ENCODE data around the gene RASL12. TPM values are rescaled to one million over a fixed set of nuclear protein-coding genes. Genes with fewer than 3 reads are reported as not detected.

The RASL12 gene
- total and polyA plus RNA-seq, 7 donors, result 1.8 to 102 (median 29.1) TPM

DNA sequence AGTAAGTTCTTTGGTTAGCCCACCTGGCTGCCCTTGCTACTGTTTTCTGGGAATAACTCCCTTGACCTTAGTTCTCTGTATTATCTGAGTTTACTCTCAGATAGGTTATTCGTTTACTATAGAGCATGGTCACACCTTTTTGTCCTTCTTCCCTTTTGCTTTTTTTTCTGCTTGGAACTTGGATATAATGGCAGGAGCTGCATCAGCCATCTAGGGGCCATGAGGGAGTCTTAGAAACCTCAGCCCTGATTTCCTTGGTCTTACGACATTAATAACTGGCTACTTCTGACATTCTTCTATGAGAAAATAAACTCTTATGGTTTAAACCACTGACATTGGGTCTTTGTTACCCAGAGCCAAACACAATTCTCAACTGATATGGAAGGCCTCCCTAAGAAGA lies 26.0 kb downstream of the RASL12 start:
- peaks cover 0 to 20% (median 8%) of the 10 kb centered on the region in 4 donors for H3K4me1 ChIP-seq
- no peaks in the 10 kb centered on the region for H3K9me3 ChIP-seq
- TF ChIP-seq POLR2A (IDR thresholded peaks at IDR 0.05) (no peak), POLR2AphosphoS5 (IDR thresholded peaks at IDR 0.05) (no peak), EP300 (IDR thresholded peaks at IDR 0.05) (no peak)
- TF ChIP-seq, protein P1, sequence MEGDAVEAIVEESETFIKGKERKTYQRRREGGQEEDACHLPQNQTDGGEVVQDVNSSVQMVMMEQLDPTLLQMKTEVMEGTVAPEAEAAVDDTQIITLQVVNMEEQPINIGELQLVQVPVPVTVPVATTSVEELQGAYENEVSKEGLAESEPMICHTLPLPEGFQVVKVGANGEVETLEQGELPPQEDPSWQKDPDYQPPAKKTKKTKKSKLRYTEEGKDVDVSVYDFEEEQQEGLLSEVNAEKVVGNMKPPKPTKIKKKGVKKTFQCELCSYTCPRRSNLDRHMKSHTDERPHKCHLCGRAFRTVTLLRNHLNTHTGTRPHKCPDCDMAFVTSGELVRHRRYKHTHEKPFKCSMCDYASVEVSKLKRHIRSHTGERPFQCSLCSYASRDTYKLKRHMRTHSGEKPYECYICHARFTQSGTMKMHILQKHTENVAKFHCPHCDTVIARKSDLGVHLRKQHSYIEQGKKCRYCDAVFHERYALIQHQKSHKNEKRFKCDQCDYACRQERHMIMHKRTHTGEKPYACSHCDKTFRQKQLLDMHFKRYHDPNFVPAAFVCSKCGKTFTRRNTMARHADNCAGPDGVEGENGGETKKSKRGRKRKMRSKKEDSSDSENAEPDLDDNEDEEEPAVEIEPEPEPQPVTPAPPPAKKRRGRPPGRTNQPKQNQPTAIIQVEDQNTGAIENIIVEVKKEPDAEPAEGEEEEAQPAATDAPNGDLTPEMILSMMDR (IDR thresholded peaks at IDR 0.05), result no peak
- no peak for DNase-seq
- intact Hi-C loops (cut with DNase I), result no loop called here
- H3K27me3 ChIP-seq, result no peaks in the 10 kb centered on the region
- 60 to 88% methylated on average over 2 of the region's 2 CpGs for whole genome bisulfite sequencing, 2 donors
- no peaks in the 10 kb centered on the region for H3K36me3 ChIP-seq
- no peak overlapping the region for H3K27ac ChIP-seq
- H3K4me3 ChIP-seq, result no peak overlapping the region

DNA sequence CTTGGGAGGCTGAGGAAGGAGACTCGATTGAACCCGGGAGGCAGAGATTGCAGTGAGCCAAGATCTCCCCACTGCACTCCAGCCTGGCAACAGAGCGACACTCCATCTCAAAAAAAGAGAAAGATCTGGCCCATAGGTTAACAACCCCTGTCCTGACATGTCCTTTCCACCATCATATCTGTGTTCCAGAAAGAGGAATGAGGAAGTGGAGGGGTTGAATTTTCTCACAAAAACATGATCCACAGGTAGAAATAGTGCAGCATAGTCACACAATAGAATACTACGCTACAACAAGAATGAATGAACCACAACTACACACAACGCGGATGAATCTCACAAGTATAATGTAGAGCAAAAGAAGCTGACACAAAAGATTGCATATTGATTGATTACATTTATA lies 27.3 kb downstream of the RASL12 start:
- TF ChIP-seq, protein P1 (IDR thresholded peaks at IDR 0.05), result no peak
- no peak for TF ChIP-seq POLR2AphosphoS5 (IDR thresholded peaks at IDR 0.05)
- no peak for TF ChIP-seq POLR2A (IDR thresholded peaks at IDR 0.05)
- no peak for TF ChIP-seq EP300 (IDR thresholded peaks at IDR 0.05)
- Histone ChIP-seq H3K27ac (no peak overlapping the region), H3K9me3 (no peaks in the 10 kb centered on the region), H3K27me3 (no peaks in the 10 kb centered on the region), H3K4me1 (peaks cover 0 to 20% (median 8%) of the 10 kb centered on the region in 4 donors), H3K4me3 (no peak overlapping the region), H3K36me3 (no peaks in the 10 kb centered on the region)
- intact Hi-C loops (cut with DNase I), result no loop called here
- 92 to 95% methylated on average over 6 of the region's 6 CpGs for WGBS, 2 donors
- DNase-seq, result no peak

DNA sequence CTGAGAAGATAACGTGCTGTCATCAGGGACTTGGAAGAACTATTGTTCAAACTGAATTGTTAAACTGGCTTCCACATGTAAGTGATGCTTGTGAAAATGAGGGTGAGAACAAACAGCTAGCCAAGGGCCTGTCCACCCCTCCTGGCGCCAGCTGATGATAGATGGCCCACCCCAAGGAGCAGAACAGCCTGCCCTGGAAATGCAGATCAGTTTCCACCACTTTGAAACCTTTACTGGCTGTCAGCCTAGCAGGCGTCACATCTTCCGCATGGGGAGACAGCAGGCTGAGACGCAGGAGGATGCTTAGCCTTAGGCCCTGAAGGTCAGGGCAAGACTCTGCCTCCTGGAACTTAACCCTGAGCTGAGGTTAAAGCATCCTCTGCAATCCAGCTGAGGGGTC lies 29.0 kb downstream of the RASL12 start:
- 79 to 88% methylated on average over 5 of the region's 5 CpGs for WGBS, 2 donors
- no peak for DNase-seq
- no peaks in the 10 kb centered on the region for H3K9me3 ChIP-seq
- intact Hi-C loops (cut with DNase I), result no loop called here
- H3K4me3 ChIP-seq, result no peak overlapping the region
- no peak overlapping the region for H3K27ac ChIP-seq
- H3K36me3 ChIP-seq, result no peaks in the 10 kb centered on the region
- peaks cover 0 to 13% (median 5%) of the 10 kb centered on the region in 4 donors for H3K4me1 ChIP-seq
- no peaks in the 10 kb centered on the region for H3K27me3 ChIP-seq
- TF ChIP-seq POLR2A (IDR thresholded peaks at IDR 0.05) (no peak), EP300 (IDR thresholded peaks at IDR 0.05) (no peak), POLR2AphosphoS5 (IDR thresholded peaks at IDR 0.05) (no peak)
- TF ChIP-seq, protein P1 (IDR thresholded peaks at IDR 0.05), result no peak

DNA sequence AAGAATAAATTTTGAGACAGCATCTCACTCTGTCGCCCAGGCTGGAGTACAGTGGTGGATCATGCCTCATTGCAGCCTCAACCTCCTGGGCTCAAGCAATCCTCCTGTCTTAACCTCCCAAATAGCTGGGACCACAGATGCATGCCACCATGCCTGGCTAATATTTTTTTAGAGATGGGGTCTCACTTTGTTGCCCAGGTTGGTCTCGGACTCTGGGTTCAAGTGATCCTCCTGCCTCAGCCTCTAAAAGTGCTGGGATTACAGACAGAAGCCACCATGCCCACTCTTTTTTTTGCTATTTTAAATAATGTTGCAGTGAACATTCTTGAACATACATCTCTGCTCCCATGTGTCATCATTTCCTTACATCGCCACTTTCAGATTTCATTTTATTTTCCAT lies 29.4 kb downstream of the RASL12 start:
- Histone ChIP-seq H3K36me3 (no peaks in the 10 kb centered on the region), H3K4me1 (peaks cover 0 to 16% (median 9%) of the 10 kb centered on the region in 4 donors), H3K27me3 (no peaks in the 10 kb centered on the region), H3K4me3 (no peak overlapping the region), H3K27ac (no peak overlapping the region), H3K9me3 (no peaks in the 10 kb centered on the region)
- TF ChIP-seq, protein P1 (IDR thresholded peaks at IDR 0.05), result no peak
- no peak for TF ChIP-seq EP300 (IDR thresholded peaks at IDR 0.05)
- no peak for TF ChIP-seq POLR2AphosphoS5 (IDR thresholded peaks at IDR 0.05)
- no peak for TF ChIP-seq POLR2A (IDR thresholded peaks at IDR 0.05)
- no peak for DNase-seq
- intact Hi-C loops (cut with DNase I), result no loop called here
- WGBS, 2 donors, result 96% methylated on average over 3 of the region's 3 CpGs

DNA sequence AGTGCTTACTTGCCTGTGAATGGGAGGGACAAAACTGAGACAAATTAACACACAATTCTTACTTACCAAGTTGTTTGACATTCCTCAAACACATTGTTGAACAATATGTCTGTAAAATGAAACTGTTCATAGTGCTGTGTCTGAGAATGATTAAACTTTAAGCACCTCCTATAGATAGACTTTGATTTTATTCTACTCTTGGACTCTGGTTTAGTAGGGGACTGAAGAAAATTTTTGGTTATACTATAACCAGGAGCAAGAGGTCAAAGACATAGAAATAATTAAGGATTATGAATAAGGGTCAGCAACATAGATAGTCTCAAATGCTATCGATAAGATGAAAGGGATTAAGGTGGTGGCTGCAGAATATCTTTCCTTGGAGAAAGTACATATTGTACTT lies 30.5 kb downstream of the RASL12 start:
- H3K27me3 ChIP-seq, result no peaks in the 10 kb centered on the region

More for the DNA sequence above, 30.5 kb downstream of the RASL12 start:
- intact Hi-C loops (cut with DNase I), result no loop called here
- Histone ChIP-seq H3K4me3 (no peak overlapping the region), H3K4me1 (peaks cover 0 to 12% (median 9%) of the 10 kb centered on the region in 4 donors), H3K36me3 (no peaks in the 10 kb centered on the region), H3K27ac (no peak overlapping the region), H3K9me3 (no peaks in the 10 kb centered on the region)
- WGBS, 2 donors, result 23 to 71% methylated on average over 1 of the region's 1 CpG
- no peak for DNase-seq
- TF ChIP-seq POLR2AphosphoS5 (IDR thresholded peaks at IDR 0.05) (no peak), POLR2A (IDR thresholded peaks at IDR 0.05) (no peak)
- TF ChIP-seq, protein P1 (IDR thresholded peaks at IDR 0.05), result no peak

All from sigmoid colon (tissue), 7 donors.